ENCODE measurements around the gene C22orf39. TPM values are rescaled to one million over a fixed set of nuclear protein-coding genes. Genes with fewer than 3 reads are reported as not detected.
A peak's percentile ranks its signal among the peaks of the same experiment; 100 is the strongest.

Gene C22orf39
- total and polyA plus RNA-seq, 2 donors (not counting 1 experiment from before 2014, with no cell fraction given), result 15.9 to 16.2 TPM

DNA sequence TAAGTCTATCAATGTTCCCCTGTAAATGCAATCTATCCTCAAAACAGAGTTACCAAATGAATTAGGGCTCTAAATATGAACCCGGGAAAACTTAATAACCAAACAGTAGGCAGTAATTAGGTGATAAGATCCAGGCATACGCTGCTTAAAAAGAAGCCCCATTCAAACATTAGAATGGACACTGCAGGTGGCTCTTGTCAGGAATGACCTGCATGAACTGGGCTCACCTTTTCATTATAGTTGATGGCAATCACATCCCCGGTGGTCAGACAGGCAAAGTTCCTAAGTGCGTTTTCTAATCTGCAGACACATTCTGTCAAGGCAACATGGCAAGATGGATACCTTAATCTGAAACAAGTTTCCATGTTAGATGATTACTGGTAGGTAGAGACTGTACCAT lies 17.5 kb upstream of the C22orf39 start:
- Histone ChIP-seq H3K9ac (ENCODE audit: insufficient read depth, low read length) (no peak overlapping the region), H4K20me1 (ENCODE audit: control insufficient read depth, extremely low read depth, insufficient read depth, low read length) (no peaks in the 10 kb centered on the region), H3K4me2 (ENCODE audit: extremely low read depth, insufficient read depth, low read length) (no peak overlapping the region), H3K27ac (ENCODE audit: insufficient read depth, low read length) (no peak overlapping the region), H3K4me3 (replicated peaks in 1 of 4; ENCODE audit: control extremely low read depth in 1 of 4, insufficient read depth in 1 of 4, low read depth in 3 of 4, low read length in 4 of 4) (no peak overlapping the region), H3K27me3 (ENCODE audit: control insufficient read depth, insufficient read depth, low read length) (no peaks in the 10 kb centered on the region), H3K4me1 (ENCODE audit: control insufficient read depth, extremely low read depth, insufficient read depth, low read length) (peaks cover 7% of the 10 kb centered on the region), H2AFZ (ENCODE audit: low read length) (no peak overlapping the region), H3K79me2 (ENCODE audit: control insufficient read depth, insufficient read depth, low read length) (no peaks in the 10 kb centered on the region), H3K36me3 (ENCODE audit: control insufficient read depth, insufficient read depth, low read length) (peaks cover 22% of the 10 kb centered on the region), H3K9me3 (ENCODE audit: control insufficient read depth, insufficient read depth, low read depth, low read length) (no peaks in the 10 kb centered on the region)
- no peak for DNase-seq (ENCODE audit: low read depth in 2 of 2)
- TF ChIP-seq, protein P1, sequence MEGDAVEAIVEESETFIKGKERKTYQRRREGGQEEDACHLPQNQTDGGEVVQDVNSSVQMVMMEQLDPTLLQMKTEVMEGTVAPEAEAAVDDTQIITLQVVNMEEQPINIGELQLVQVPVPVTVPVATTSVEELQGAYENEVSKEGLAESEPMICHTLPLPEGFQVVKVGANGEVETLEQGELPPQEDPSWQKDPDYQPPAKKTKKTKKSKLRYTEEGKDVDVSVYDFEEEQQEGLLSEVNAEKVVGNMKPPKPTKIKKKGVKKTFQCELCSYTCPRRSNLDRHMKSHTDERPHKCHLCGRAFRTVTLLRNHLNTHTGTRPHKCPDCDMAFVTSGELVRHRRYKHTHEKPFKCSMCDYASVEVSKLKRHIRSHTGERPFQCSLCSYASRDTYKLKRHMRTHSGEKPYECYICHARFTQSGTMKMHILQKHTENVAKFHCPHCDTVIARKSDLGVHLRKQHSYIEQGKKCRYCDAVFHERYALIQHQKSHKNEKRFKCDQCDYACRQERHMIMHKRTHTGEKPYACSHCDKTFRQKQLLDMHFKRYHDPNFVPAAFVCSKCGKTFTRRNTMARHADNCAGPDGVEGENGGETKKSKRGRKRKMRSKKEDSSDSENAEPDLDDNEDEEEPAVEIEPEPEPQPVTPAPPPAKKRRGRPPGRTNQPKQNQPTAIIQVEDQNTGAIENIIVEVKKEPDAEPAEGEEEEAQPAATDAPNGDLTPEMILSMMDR (conservative IDR thresholded peaks at IDR 0.05 in 1 of 2, IDR thresholded peaks at IDR 0.05 in 1 of 2; ENCODE audit: low read depth in 1 of 2, low read length in 2 of 2), result no peak
- no peak for TF ChIP-seq EZH2 (IDR thresholded peaks at IDR 0.05; ENCODE audit: low read length, missing control alignments)

DNA sequence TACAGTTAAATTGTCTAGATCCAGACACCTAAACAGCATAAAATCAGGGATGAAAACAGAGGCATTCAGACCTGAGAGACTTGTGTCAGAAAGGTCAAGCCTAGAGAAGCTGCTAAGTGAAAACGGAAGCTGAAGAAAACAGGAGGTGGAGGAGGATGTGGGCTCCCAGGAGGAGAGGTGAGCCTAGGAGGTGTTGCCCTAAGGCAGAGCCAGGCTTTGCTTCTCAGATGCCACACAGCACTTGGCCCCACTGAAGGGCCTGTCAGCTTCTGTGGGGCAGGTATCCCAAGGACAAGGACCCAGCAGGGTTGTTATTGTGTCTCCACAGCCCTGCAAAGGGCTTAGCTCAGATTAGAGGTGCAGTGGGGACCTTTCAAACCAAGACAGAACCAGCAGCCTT lies 17.0 kb upstream of the C22orf39 start:
- DNase-seq (ENCODE audit: low read depth in 2 of 2), result no peak
- no peak overlapping the region for H3K9ac ChIP-seq (ENCODE audit: insufficient read depth, low read length)
- no peak overlapping the region for H3K4me3 ChIP-seq (replicated peaks in 1 of 4; ENCODE audit: control extremely low read depth in 1 of 4, insufficient read depth in 1 of 4, low read depth in 3 of 4, low read length in 4 of 4)
- no peaks in the 10 kb centered on the region for H3K79me2 ChIP-seq (ENCODE audit: control insufficient read depth, insufficient read depth, low read length)
- H3K27me3 ChIP-seq (ENCODE audit: control insufficient read depth, insufficient read depth, low read length), result no peaks in the 10 kb centered on the region
- H3K9me3 ChIP-seq (ENCODE audit: control insufficient read depth, insufficient read depth, low read depth, low read length), result no peaks in the 10 kb centered on the region
- H3K4me1 ChIP-seq (ENCODE audit: control insufficient read depth, extremely low read depth, insufficient read depth, low read length), result peaks cover 7% of the 10 kb centered on the region
- H3K27ac ChIP-seq (ENCODE audit: insufficient read depth, low read length), result no peak overlapping the region
- H3K36me3 ChIP-seq (ENCODE audit: control insufficient read depth, insufficient read depth, low read length), result peaks cover 21% of the 10 kb centered on the region
- H2AFZ ChIP-seq (ENCODE audit: low read length), result no peak overlapping the region
- no peak for TF ChIP-seq EZH2 (IDR thresholded peaks at IDR 0.05; ENCODE audit: low read length, missing control alignments)
- TF ChIP-seq, protein P1 (conservative IDR thresholded peaks at IDR 0.05 in 1 of 2, IDR thresholded peaks at IDR 0.05 in 1 of 2; ENCODE audit: low read depth in 1 of 2, low read length in 2 of 2), result no peak
- no peak overlapping the region for H3K4me2 ChIP-seq (ENCODE audit: extremely low read depth, insufficient read depth, low read length)
- H4K20me1 ChIP-seq (ENCODE audit: control insufficient read depth, extremely low read depth, insufficient read depth, low read length), result no peaks in the 10 kb centered on the region

DNA sequence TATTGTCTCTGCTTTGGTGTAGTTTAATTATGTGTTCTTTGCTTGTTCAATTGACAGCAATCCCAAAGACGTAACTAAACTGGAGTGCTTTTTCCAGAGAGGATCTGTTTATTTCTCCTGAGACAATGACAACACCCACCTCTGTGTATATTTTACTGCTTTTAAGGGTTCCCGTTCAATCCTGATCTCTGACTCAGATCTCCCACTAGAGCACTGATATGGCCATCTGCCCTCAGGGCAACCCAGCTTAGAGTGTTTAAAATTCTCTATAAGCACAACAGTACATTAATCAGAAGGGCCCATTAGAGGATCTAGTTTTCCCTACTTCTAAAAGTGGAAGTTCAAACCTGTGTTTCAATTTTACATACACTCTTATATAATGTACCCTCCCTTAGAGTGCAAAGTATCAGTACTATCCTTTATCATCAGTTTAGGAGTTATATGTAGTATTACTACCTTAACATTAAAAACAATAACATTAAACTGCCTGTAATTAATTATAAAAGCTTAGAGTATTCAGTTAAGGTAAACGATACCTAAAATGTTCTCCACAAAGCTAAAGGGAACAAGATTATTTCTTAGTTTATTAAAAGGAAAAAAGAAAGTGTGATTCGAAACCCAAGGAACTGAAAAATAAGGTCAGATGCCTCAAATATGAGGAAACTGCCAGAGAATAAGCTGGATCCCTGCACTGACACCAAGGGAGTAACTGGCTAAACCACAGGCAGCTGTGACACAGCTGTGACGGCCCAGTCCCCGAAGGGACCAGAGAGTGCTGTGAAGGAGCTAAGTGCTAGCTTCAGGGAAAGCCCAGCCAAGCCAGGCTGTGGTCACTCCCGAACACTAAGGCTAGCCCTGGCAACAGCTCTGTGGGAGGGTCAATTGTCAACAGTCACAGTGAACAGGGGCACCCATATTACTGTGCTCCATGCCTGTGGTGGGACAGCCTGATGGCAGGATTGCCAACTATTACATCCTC lies 16.3 kb upstream of the C22orf39 start:
- Histone ChIP-seq H3K4me1 (ENCODE audit: control insufficient read depth, extremely low read depth, insufficient read depth, low read length) (peaks cover 7% of the 10 kb centered on the region), H4K20me1 (ENCODE audit: control insufficient read depth, extremely low read depth, insufficient read depth, low read length) (no peaks in the 10 kb centered on the region), H3K9ac (ENCODE audit: insufficient read depth, low read length) (no peak overlapping the region), H3K9me3 (ENCODE audit: control insufficient read depth, insufficient read depth, low read depth, low read length) (no peaks in the 10 kb centered on the region), H3K4me3 (replicated peaks in 1 of 4; ENCODE audit: control extremely low read depth in 1 of 4, insufficient read depth in 1 of 4, low read depth in 3 of 4, low read length in 4 of 4) (no peak overlapping the region), H3K27ac (ENCODE audit: insufficient read depth, low read length) (peak overlapping the region; percentile 13), H2AFZ (ENCODE audit: low read length) (no peak overlapping the region), H3K79me2 (ENCODE audit: control insufficient read depth, insufficient read depth, low read length) (no peaks in the 10 kb centered on the region), H3K4me2 (ENCODE audit: extremely low read depth, insufficient read depth, low read length) (peak overlapping the region; percentile 32), H3K36me3 (ENCODE audit: control insufficient read depth, insufficient read depth, low read length) (peaks cover 19% of the 10 kb centered on the region), H3K27me3 (ENCODE audit: control insufficient read depth, insufficient read depth, low read length) (no peaks in the 10 kb centered on the region)
- peak in 1 of 2 donors; percentile 52 for DNase-seq (ENCODE audit: low read depth in 2 of 2)
- TF ChIP-seq EZH2 (IDR thresholded peaks at IDR 0.05; ENCODE audit: low read length, missing control alignments), result no peak
- TF ChIP-seq, protein P1 (conservative IDR thresholded peaks at IDR 0.05 in 1 of 2, IDR thresholded peaks at IDR 0.05 in 1 of 2; ENCODE audit: low read depth in 1 of 2, low read length in 2 of 2), result no peak
